Stimulated activated naive CD4-positive, alpha-beta T cell (primary cell): ENCODE results near the gene GPR137.
"Not testable (repeated sequence)": the region's sequence is repeated elsewhere in the genome, so short reads cannot be mapped to it uniquely, and the experiment has no call there.

Source experiments
- DNase-seq, 6 experiments: peaks; one replicate each; lab custom pipeline; 2025; lab: John Stamatoyannopoulos, UW

Gene GPR137, protein sequence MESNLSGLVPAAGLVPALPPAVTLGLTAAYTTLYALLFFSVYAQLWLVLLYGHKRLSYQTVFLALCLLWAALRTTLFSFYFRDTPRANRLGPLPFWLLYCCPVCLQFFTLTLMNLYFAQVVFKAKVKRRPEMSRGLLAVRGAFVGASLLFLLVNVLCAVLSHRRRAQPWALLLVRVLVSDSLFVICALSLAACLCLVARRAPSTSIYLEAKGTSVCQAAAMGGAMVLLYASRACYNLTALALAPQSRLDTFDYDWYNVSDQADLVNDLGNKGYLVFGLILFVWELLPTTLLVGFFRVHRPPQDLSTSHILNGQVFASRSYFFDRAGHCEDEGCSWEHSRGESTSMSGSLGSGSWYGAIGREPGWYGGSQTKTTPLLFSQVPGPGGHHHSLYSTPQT

DNA sequence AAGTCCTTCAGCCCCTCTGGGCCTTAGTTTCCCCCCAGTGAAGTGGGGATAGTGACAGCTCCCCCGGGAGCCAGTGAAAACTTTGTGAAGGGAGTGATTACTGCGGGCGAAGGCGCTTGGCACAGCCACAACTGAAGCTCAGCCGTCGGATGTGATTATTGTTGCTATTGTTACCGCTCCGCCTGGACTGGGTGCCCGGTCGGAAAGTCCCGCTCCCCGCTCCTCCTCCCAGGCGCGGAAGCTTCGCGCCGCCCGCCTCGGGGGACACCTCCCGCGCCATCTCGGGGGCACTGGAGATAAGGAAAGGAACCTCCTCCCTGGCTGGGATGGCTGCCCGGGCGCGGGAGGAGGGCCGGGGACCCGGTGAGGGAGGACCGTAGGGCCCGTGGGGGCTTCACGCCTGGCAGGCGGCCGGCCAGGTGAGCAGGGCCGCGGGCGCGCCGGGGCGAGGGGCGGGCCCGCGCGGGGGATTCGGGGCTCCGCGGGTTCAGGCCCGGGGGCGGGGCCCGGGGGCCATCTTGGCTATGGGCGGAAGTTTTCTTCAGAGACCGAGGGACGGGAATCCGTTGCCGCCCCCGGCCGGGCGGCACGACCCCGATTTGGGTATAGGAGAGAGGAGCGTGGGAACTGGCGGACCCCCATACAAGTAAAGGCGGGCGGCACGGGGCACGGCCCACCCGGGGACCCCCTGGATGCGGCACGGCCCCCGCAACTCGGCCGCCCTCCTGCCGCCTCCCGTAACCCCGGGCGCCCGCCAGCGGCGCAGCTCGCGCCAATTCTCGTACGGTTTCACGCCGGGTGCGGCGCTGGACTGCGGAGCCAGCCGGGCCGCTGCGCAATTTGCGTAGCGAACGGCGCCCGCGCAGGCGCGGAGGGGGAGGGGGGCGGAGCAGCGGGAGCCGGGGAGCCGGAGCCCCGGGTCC lies at the start of gene GPR137:
Gene GPR137, plus strand, starts transcription at position 887 of the 923 bp plus-strand sequence. CDS start 677 bp downstream, outside the sequence.
- peak; percentile 83 to 99 (median 92) for DNase-seq

DNA sequence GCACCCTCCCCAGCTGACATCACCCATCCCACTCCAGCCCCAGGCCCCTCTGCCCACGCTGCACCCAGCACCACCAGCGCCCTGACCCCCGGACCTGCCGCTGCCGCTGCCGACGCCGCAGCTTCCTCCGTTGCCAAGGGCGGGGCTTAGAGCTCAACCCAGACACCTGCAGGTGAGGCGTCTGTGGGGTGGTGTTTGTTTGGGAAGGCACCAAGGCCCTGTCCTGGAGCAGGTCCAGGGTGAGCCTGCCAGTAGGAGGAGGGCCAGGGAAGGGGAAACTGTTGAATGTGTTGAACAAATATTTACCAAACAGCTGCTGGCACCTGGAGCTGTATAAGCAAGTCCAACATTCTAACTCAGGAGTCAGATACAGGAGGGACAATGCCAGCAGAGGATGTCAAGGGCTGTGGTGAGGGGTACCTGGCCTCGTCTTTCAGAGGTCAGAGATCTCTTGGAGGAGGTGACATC lies 48.1 kb upstream of the GPR137 start:
- DNase-seq: no peak

DNA sequence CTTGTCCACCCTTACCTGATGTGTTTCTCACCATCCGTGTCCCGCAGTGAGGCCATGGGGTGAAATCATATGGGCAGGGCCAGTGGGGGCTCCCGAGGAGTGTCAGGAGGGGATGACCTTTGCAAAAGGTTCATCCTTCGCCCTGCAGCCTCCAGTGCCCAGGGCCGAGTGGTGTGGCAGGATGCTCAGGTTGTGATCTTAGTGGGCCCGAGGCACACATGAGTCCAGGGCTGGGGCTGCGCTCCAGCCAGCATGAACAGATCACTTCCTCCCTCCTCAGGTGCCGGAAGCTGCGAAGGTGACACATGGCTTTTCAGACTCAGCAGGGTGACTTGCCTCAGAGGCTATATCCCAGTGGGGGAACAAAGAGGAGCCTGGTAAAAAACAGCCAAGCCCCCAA lies 47.6 kb upstream of the GPR137 start:
- no peak for DNase-seq

DNA sequence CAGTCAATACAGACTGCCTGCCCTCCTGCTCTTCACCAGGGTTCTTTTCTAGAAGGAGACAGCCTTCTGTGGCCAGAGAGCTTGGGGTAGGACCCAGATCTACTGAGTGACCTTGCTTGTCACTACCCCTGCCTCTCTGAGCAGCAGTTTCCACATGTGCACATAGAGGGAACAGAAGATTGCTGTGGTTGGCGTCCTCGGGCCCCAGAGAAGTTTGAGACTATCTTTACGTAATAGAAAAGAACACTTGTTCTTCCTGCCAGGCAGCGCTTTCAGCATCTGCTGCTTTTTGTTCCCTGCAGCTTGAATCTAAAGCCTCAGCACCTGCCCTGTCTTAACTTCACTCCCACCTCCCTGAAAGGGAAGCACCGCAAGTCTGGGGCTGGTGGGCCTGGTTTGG lies 46.6 kb upstream of the GPR137 start:
- DNase-seq: no peak

DNA sequence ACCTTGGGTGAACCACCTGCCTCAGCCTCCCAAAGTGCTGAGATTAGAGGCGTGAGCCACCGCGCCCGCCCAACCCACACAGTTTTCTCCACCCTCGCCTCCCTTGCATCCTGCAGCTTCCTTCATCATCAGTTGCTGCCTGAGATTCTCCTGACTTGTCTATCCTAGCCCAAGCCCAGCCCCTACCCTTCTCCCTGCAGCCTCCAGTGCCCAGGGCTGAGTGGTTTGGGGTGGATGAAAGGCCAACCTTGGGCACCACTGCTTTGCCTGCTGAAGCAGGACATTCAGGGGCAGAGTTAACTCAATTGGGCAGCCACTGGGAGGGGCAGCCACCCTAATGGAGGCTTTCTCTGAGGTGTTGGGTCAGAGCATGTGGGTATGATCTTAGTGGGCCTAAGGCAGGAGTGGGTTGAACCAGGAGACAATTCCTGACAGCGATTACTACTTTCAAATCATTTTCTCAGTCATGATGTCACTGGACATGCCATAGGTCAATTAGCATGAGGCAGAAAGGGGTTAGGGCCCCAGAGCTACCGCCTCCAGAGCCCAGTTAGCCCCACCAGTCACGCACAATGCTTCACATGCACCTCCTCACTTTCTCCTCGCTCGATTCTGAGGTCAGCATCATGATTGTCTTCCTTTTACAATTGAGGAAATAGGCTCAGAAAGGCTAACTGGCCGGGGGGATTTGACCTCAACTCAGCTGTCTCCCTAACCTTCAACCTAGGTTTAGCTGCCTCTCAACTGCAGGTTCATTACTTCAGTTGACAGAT lies 45.8 kb upstream of the GPR137 start:
- no peak for DNase-seq

DNA sequence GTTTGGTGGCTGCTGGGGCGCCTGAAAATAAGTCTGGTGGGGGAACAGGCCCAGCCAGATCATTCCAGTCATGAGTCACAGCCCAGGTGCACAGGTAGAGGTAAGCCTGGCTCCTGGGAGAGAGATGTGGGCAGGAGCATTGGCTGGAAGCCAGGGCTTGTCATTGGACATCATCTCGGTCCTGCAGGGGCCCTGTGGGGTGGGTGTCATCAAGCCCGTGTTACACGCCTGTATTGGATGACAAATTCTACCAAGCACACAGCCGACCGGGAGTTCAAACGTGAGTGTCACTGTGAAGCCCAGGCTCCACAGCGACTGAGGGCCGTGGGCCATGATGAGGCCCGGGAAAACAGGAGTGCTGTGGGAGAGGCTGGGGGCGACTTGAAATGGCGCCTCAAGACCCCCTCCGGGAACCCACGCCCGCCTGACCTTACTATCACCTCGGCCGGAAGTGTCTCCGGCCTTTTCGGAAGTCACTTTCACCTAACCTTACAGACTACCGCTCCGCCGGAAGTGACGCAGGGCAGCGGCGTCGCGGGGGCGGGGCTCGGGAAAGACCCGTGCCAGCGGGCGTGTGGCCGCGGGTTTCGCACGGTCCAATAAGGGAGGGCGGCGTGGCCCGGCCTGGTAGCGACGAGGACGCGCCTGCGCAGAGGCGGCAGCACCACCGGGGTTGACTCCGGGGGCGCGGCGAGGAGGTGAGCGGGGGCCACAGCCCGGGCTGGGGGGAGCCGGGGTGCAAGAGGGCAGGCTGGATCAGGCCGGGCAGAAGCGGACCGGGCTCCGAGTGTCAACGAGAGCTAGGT lies 45.0 kb upstream of the GPR137 start, which contains the start of gene FKBP2:
Gene FKBP2, plus strand, starts transcription at position 661 of the 806 bp plus-strand sequence. CDS start 1,293 bp downstream, outside the sequence.
- DNase-seq: peak; percentile 97 to 98 (median 97)

DNA sequence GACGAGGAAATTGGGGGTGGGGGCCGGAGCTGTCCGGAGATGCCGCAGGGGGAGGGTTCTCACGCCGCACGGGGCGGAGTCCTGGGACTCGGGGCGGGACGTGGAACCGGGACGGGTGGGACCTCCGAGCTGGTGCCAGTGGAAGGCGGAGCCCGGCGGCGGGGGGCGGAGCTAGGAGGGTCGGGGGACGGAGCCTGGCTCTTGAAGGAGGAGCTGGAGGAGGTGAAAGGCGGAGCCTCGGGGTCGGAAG lies 44.5 kb upstream of the GPR137 start:
- peak; percentile 99 to 100 (median 99) for DNase-seq

DNA sequence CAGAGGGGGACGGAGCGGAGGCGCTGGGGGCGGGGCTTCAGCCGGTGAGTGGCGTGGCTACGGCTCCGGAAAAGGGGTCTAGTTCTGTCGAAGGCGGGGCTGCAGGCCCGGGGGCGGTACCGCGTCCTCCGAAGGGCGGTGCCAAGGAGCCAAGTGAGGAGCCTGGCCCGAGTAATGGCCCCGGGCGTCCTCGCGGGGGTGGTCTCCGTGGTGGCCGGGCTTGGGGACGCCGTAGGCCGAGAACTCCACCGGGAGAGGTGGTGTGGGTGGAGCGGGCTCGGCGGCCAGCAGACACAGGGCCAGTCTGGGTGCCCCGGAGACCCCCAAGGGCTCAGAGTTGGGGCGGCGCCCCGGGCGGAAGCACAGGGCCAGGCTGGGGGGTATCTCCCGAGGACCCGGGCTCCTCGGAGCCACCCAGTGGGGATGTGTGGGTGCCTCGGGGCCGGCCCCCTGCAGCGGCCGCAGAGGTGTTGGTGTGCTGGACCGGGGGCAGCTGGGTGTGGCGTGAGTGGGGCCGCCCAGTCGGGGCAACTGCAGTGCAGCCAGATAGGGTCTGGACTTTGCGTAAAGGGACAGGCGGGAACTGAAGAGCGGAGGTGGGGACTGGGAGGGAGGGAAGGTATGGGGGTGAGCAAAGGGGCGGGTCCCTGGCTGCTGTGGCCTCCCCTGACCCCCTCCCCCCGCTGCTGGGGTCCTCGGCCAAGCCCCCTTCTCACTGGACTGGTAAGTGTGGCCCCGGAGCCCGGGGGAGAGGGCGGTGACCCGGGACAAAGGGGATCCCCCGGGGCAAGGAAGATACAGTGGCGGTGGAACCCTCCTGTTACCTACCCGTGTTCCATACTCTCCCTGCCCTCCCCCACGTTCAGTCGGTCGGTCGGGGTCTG lies 43.9 kb upstream of the GPR137 start:
- DNase-seq: peak in 2 of 6 experiments; percentile 12 to 40

DNA sequence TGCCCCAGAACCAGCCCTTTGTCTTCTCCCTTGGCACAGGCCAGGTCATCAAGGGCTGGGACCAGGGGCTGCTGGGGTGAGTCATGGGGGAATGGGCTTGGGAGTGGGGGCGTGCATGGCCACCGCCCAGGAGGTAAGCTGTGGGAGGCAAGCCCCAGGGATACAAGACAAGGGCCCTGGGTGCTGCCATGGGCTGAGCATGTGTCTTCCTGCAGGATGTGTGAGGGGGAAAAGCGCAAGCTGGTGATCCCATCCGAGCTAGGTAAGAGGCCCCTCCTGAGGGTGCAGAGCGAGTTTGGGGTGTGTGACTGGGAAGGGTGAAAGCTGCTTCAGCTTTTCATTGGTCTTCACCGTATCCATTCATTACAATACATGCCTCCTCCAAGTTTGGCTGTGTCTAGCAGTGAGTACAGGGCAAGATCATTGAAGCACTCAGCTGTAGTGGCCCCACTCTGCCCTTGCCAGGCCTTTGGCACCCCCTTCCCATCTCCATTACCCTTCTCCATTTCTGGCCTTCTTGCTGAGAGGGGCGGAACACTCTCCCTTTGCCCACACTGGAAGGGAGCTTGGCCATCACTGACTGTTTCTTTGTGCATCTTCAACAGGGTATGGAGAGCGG lies 42.3 kb upstream of the GPR137 start:
- DNase-seq: no peak

DNA sequence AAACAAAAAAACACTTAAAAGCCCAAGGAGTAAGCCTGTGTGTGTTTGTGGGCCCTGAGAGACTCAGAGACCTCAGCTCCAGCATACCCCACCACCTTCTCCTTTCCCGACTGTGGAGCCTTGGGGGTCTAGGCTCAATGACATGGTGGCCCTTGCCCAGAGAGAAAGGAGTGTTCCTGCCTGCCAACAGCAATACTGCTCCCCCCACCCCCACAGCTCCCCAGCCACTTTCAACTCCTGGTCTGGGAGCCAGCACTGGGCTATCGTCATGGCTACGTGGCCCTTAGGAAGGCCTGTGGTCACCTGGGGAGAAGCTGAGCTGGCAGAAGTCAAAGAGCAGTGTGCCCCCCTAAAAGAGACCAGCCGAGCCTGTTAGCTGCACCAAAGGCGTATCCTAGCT lies 41.5 kb upstream of the GPR137 start:
- no peak for DNase-seq

DNA sequence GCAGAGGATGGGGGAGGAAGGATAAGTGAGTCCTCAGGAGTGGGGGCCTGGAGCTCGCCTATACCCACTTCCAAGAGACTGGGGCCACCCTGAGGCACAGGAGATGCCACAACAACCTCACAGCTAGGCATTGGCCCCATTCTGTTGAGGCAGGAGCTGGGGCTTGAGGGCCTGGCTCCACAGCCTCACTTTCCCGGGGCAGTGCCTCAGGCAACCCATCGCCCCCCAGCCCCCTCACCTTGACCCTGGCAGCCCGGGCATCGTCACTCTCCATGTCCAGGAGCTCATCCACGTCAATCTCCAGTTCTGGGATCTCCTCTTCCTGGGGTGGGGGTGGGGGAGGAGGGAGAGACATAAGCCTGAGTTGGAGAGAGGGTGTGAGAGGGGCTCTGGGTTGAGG lies 40.7 kb upstream of the GPR137 start:
- no peak for DNase-seq

DNA sequence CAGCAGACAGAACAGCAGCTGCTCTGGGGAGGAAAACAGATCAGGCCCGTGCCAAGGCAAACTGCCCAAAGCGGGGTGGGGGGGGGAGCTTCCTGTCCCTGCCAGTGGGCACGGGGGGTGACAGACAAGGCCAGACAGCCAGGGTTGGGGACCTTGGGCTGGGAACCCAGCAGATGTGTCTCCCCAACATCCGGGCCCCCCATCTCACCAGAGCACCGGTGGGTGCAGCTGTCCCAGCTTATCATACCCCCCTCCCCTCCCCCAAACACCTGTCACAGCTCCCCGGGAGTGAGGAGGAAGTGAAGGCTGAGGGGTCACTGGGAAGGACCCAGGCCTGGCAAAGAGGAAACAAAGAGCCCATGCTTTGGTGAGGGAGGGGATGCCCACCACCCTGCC lies 40.2 kb upstream of the GPR137 start:
- DNase-seq: peak in 2 of 6 experiments; percentile 23 to 41

DNA sequence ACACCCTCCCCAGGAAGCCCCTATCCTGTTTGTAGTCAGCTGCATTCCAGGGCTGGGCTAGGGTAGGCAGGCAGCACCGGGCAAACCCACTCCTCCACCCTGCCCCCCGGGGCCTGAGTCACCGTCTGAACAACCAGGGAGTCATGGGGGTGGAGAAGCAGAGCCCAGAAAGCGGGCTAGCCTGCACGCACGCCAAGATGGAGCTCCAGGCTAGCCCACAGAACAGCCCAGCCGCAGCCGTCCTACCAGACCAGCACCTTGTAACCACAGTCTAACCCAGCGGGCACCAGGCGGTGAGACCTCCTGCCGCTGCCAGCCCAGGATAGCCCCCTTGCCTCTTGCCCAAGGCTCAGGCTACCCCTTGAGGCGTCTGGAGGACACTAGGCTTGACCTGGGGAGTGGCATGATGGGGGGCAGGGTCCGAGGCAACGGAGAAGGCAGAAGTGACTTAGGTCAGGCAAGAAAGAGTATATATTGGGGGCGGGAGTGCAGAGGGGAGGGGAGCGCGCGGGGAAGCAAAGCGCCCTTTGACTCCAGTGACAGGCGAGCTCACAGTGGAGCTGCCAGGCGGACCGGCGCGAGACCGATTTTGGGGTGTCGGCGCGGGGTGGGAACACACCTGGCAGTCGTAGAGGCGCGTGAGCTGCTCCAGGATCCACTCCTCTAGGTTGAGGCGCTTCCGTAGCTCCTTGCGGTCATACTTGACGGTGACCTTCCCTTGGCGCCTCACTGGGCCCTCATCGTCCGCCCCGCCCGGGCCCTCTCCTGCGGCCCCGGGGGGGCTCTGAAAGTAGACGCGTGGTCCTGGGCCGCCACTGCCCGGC lies 39.6 kb upstream of the GPR137 start:
- DNase-seq: peak in 3 of 6 experiments; percentile 35 to 58 (median 37)

DNA sequence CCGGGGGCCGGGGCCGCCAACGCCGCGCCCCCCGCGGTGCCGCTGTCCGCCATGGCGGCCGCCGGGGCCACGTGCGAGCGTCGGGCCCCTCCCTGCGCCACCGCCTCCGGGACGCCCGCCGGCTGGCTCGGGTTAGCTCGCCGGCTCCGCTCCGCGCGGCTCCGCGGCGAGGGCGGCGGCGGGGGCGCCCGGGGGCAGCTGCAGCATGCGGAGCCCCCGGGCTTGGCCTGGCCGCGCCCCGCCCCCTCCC lies 39.1 kb upstream of the GPR137 start:
- DNase-seq: not testable (repeated sequence)

DNA sequence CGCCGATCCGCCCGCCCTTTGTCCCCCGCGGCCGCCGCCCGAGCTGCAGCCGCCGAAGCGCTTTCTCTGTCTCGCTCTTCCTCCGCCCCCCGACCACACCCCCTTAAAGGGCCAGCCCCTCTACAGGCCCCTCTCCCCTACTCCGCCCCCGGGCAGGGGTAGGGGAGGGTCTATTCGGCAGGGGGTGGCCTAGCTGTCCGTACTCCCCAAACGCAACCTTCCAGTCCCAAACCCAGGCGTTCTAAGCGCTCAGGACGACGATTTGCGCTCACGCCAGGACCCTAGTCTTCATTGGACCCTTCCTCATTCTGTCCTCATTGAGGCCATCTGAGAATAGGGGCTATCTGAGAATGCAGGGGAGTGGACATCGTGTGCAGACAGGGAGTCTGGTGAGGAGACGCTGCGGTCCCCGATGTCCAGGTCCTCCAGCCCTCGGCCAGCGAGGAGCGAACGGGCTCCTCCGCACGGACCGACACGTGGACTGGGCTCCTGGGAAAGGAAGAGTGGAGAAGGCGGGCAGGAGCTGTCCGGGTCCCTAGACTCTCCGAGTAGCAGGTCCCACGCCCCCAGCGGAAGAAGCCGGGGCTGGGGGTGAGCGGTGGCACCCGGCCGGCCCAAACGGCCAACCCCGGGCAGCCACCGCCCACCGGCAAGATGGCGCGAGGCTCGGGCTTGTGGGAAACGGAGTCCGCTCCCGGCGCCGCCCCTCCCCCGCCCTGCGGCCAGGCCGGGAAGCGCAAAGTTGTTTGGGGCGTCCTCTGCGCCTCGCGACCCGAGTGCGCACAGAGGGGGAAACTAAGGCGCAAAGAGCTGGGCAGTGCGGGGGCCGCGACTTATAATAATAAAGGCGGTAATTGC lies 38.5 kb upstream of the GPR137 start, which contains the start of gene PPP1R14B:
Gene PPP1R14B, minus strand, starts transcription at position 73 of the 858 bp plus-strand sequence. CDS start 270 bp downstream, outside the sequence.
- peak; percentile 48 to 75 (median 63) for DNase-seq

DNA sequence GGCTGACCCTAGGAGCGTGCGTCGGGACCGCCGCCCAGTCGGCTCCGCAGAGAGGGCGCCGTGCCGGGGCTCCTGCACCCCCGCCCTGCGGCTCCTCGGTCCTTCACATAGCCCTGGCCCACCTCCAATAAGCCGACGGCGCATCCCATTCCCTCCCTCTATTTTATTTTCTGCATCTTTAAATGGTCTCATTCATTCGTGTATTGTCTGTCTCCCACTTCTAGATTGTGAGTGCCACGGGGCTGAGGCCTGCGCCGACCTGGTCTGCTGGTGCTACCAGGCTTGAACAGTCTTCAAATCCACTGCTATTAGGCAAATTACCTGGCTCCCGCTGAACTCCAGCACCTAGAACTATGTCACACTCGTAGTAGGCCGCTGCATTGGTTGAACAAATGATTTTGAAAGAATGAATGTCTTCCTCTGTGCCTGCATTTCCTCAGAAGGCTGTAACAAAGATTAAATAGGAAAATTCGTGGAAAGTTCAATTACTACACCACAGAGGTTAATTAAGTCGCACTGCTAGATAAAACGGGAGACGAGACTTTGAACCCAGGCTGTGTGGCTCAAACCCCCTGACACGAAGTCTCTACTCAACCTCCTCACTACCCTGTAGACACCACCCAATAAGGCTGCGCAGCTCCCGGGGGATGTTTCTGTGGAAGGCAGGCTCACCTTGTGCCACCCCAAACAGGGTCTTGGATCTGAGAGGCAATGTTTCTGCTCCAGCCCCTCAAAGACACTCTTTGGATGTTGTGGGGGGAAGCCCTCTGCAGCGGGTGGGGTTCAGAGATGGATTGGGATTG lies 37.7 kb upstream of the GPR137 start:
- DNase-seq: no peak

DNA sequence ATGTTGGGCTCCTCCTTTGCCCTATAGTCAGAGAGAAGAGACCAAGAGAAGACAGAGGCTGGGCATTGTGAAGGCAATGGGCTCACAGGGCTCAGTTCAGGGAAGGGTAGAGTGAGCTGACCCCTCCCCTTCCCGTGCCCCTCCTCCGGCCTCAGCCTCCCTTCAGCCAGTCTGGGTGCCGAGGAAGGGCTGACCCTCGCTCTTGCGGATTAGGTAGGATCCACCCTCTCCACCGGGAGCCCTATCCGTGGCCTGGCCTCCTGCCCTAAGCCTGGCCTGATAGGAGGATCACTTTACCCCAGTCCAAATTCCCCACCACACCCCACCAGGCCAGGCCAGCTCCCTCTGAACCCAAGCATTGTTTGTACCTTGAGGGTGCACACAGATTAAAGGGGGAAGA lies 37.1 kb upstream of the GPR137 start:
- DNase-seq: no peak
